AG04450 (cell line): ENCODE data around the gene PTCH2. TPM values are rescaled to one million over a fixed set of nuclear protein-coding genes. Genes with fewer than 3 reads are reported as not detected.
"Not testable (repeated sequence)": the region's sequence is repeated elsewhere in the genome, so short reads cannot be mapped to it uniquely, and the experiment has no call there.

Experiments
- CTCF ChIA-PET: fragments of 300-600, 350-600 bp; formaldehyde crosslinking; extraction: SDS; loops from one replicate; lab custom pipeline; 2022; ENCODE audit warnings: antibody characterized with exemption, inconsistent platforms; lab: Charles Lee
- POLR2A ChIA-PET: fragments of 350-600 bp; formaldehyde crosslinking; extraction: SDS; loops from one replicate; lab custom pipeline; 2021; ENCODE audit warnings: antibody characterized with exemption, inconsistent platforms; lab: Yijun Ruan, JAX
- DNase-seq: peaks from one replicate; pipeline ENCODE4 v3.0.0-alpha.2; 2011; ENCODE audit warnings: low read depth, low spot score
- H3K27ac ChIP-seq: one replicate; pipeline ENCODE4 v1.5.1; 2012; ENCODE audit warnings: low read depth, low read length, control low read depth
- H3K27me3 ChIP-seq: one replicate; pipeline ENCODE4 v1.6.0; 2012; ENCODE audit warnings: low read length; ENCODE audit not compliant: control insufficient read depth, insufficient read depth
- H3K4me3 ChIP-seq: 2 replicates; pipeline ENCODE4 v1.5.1; 2011; ENCODE audit warnings: mild to moderate bottlenecking, low read depth, low read length, control low read depth
- H3K9me3 ChIP-seq: 2 replicates; pipeline ENCODE4 v1.5.1; 2012; ENCODE audit warnings: low read length; ENCODE audit not compliant: control insufficient read depth, insufficient read depth
- polyA plus RNA-seq: library from polyadenylated mRNA; depleted of rRNA; stranded (reverse); fragments of >200 nt; gene quantifications from 2 replicates; pipeline ENCODE4 v1.2.3, GENCODE V29; 2011
- TF ChIP-seq, protein P1 (sequence below): IDR thresholded peaks from 2 replicates; pipeline ENCODE4 v1.5.1; 2011; ENCODE audit warnings: low read depth, low read length, control low read depth, inconsistent platforms

Gene PTCH2
- polyA plus RNA-seq, 1 experiment = 0.20 TPM

DNA sequence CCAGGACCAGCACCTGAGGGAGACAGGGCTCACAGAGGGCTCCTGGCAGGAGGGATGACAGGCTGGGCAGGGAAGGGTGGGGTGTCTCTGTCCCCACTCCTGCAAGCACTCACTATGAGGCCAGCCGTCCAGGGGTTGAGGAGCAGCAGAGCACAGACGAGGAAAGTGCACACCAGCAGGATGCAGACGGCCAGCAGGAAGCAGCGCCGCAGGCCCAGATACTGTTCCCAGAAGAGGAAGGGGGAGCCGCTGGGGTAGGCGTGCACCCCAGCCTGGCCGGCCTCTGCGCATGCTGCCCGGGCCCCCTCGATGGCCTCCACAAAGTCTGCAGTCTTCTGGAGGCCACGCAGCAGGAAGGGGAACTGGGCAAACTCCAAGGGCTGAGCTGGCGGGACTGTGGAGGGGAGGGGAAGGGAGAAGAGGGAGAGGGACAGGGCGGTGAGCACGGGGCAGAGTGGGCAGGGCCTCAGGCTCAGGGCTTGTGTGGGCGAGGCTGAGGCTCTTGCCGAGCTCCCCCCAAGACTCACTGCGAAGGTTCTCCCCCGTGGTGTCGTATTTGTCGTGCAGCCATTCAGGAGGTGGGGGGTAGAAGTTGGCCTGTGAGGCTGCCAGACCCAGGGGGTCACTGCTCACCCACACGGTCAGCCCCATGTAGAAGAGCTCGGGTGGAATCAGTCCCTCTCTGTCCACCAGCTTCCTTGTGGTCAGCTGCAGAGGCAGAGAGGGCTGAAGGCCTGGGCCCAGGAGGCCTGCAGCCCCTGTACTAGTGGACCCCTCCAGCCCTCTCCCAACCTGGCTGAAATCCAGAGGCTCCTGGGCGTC lies 16.5 kb downstream of the PTCH2 start:
- TF ChIP-seq, protein P1, sequence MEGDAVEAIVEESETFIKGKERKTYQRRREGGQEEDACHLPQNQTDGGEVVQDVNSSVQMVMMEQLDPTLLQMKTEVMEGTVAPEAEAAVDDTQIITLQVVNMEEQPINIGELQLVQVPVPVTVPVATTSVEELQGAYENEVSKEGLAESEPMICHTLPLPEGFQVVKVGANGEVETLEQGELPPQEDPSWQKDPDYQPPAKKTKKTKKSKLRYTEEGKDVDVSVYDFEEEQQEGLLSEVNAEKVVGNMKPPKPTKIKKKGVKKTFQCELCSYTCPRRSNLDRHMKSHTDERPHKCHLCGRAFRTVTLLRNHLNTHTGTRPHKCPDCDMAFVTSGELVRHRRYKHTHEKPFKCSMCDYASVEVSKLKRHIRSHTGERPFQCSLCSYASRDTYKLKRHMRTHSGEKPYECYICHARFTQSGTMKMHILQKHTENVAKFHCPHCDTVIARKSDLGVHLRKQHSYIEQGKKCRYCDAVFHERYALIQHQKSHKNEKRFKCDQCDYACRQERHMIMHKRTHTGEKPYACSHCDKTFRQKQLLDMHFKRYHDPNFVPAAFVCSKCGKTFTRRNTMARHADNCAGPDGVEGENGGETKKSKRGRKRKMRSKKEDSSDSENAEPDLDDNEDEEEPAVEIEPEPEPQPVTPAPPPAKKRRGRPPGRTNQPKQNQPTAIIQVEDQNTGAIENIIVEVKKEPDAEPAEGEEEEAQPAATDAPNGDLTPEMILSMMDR = no peak
- ChIA-PET POLR2A (interaction anchor here (0.5 to 0.9 kb wide), 3 partner anchors 14 to 27 kb away, joined by 3 to 4 read pairs (median 3); partner anchors contain the start of genes PLK3 and PTCH2), CTCF (interaction anchor here (0.6 kb wide), 1 partner anchor 99 kb away, joined by 3 read pairs; no protein-coding TSS in a partner anchor)
- Histone ChIP-seq H3K4me3 (no peak overlapping the region), H3K27me3 (no peaks in the 10 kb centered on the region), H3K27ac (no peak overlapping the region), H3K9me3 (peaks cover 5% of the 10 kb centered on the region; the same call in 1 of the 2 replicates)
- DNase-seq = no peak

GRCh38 chr1:44824392-44824791 lies 18.7 kb downstream of the PTCH2 start:
- H3K4me3 ChIP-seq, H3K27ac ChIP-seq, DNase-seq, H3K9me3 ChIP-seq, H3K27me3 ChIP-seq: not testable (repeated sequence)
- ChIA-PET CTCF (interaction anchor here (0.7 kb wide), 1 partner anchor 479 kb away, joined by 3 read pairs; no protein-coding TSS in a partner anchor), POLR2A (interaction anchor here (0.6 kb wide), 1 partner anchor 22 kb away, joined by 3 read pairs; no protein-coding TSS in a partner anchor)

GRCh38 chr1:44822981-44823451 lies 20.0 kb downstream of the PTCH2 start:
- DNase-seq = no peak
- no peak overlapping the region for H3K27ac ChIP-seq
- ChIA-PET CTCF (interaction anchor here (1.1 to 1.4 kb wide), 2 partner anchors 12 to 13 kb away, joined by 3 read pairs; no protein-coding TSS in a partner anchor), POLR2A (interaction anchor here (1.2 kb wide), 1 partner anchor 15 kb away, joined by 3 read pairs; the partner anchor contains the start of gene BTBD19)
- peaks cover 5% of the 10 kb centered on the region; the same call in 1 of the 2 replicates for H3K9me3 ChIP-seq
- no peak overlapping the region for H3K4me3 ChIP-seq
- no peaks in the 10 kb centered on the region for H3K27me3 ChIP-seq
- TF ChIP-seq, protein P1 = no peak

DNA sequence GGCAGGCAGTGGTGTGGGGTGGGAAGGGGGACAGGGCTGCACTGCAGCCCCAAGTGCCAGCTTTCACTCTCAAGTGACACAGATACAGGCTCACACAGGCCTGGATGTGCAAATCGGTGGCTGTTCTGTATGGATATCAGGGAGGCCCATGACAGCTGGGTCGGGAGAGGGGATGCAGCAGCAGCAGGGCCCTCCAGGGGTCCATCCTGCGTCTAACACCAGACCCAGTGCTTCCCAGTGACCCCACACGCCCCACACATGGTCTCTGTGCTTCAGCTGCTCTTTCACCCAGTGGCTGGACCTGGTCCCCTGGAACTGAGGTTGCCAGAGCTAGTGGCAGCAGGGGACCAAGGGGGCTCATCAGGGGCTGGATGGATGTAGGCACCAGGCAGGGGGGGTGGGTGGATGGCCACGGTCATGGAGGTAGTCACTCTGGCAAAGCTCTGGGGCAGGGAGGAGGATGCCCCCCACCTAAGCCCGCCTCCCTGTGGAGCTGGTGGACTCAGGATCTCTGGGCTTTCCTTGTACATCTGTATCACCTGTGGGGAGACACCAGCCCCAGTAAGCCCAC lies 20.8 kb downstream of the PTCH2 start:
- no peak overlapping the region for H3K4me3 ChIP-seq
- no peak overlapping the region for H3K27ac ChIP-seq
- CTCF ChIA-PET = interaction anchor here (0.5 to 1.5 kb wide), 5 partner anchors 11 to 190 kb away, joined by 3 to 4 read pairs (median 3); partner anchors contain the start of gene UROD
- H3K9me3 ChIP-seq = peaks cover 5% of the 10 kb centered on the region; the same call in 1 of the 2 replicates
- no peaks in the 10 kb centered on the region for H3K27me3 ChIP-seq
- no peak for DNase-seq
- TF ChIP-seq, protein P1 = no peak
- POLR2A ChIA-PET = interaction anchor here (1.0 to 5.5 kb wide), 2 partner anchors 14 to 22 kb away, joined by 3 to 103 read pairs; partner anchors contain the start of genes BTBD19, DYNLT4 and PLK3

DNA sequence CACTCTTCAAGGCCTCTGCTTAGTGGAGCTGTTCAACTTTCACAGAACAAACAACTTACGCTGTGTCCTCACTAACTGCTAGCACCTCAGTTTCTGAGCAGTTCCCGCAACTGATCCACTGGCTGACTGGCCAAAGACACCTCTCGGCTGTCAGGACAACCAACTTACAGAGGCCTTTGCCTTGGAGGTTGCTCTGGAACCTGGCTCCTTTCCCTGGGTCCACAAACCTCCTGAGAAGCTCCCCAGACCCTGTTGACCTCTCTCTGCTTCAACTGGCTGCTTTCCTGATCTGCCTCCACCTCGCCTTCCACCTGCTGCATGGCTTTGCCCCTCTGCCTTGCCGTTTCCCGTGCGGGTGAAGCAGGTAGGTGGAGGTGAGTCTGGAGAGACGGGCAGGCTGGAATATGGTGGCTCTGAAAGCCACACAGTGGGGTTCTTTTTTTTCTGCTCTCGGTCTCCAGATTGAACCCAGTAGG lies 21.8 kb downstream of the PTCH2 start:
- CTCF ChIA-PET = interaction anchor here (0.5 to 1.5 kb wide), 4 partner anchors 12 to 191 kb away, joined by 3 to 4 read pairs (median 3); partner anchors contain the start of genes PLK3 and UROD
- Histone ChIP-seq H3K9me3 (peaks cover under 1% of the 10 kb centered on the region; the same call in 1 of the 2 replicates), H3K4me3 (no peak overlapping the region), H3K27ac (no peak overlapping the region), H3K27me3 (no peaks in the 10 kb centered on the region)
- POLR2A ChIA-PET = interaction anchor here (1.0 to 5.5 kb wide), 5 partner anchors 13 to 91 kb away, joined by 3 to 103 read pairs (median 32); partner anchors contain the start of genes BTBD19, DYNLT4, PLK3 and RNU5D-1
- TF ChIP-seq, protein P1 = no peak
- DNase-seq = no peak
